ENCODE results near the gene MYADM. TPM values are rescaled to one million over a fixed set of nuclear protein-coding genes. Genes with fewer than 3 reads are reported as not detected.
A peak's percentile ranks its signal among the peaks of the same experiment; 100 is the strongest.

MYADM gene
- total RNA-seq, 2 donors from 2014 or later: 112 to 157 TPM

- no peaks in the 10 kb centered on the region for H3K9me3 ChIP-seq (ENCODE audit: control insufficient read depth, low read length)
- Mint-ChIP-seq H3K4me1 (peaks cover 9% of the 10 kb centered on the region), H3K27ac (peak overlapping the region; percentile 62), H3K9me3 (no peaks in the 10 kb centered on the region), H3K4me3 (peak overlapping the region; percentile 48), H3K36me3 (ENCODE audit: low read depth) (peaks cover 36% of the 10 kb centered on the region), H3K27me3 (ENCODE audit: insufficient read depth) (no peaks in the 10 kb centered on the region)
- no peak for TF ChIP-seq CTCF (conservative IDR thresholded peaks at IDR 0.05)
- 84 to 90% methylated on average over 4 to 6 of the region's 7 CpGs for WGBS, 2 experiments (ENCODE audit: insufficient coverage in 1 of 2, insufficient read length in 1 of 2)
- H3K27ac ChIP-seq (ENCODE audit: low read depth, low read length): no peak overlapping the region
- H3K9ac ChIP-seq (ENCODE audit: extremely low read depth, low read length, poor library complexity, severe bottlenecking): no peak overlapping the region
- H3K4me1 ChIP-seq (ENCODE audit: control insufficient read depth, insufficient read depth, low read length): no peaks in the 10 kb centered on the region
- H3K27me3 ChIP-seq (ENCODE audit: control insufficient read depth, insufficient read depth, low read length, poor library complexity, severe bottlenecking): no peaks in the 10 kb centered on the region
- H3K36me3 ChIP-seq (ENCODE audit: control insufficient read depth, insufficient read depth, low read length): peaks cover 47% of the 10 kb centered on the region
- DNase-seq: no peak
- peak overlapping the region; percentile 81 for H3K4me3 ChIP-seq (ENCODE audit: low read length)
Measured at GRCh38 chr19:53871454-53871853, 3.8 kb downstream of the MYADM start.

- H3K9me3 Mint-ChIP-seq: no peaks in the 10 kb centered on the region
- Histone ChIP-seq H3K27me3 (ENCODE audit: control insufficient read depth, insufficient read depth, low read length, poor library complexity, severe bottlenecking) (no peaks in the 10 kb centered on the region), H3K4me3 (ENCODE audit: low read length) (no peak overlapping the region), H3K27ac (ENCODE audit: low read depth, low read length) (no peak overlapping the region), H3K36me3 (ENCODE audit: control insufficient read depth, insufficient read depth, low read length) (peaks cover 47% of the 10 kb centered on the region), H3K4me1 (ENCODE audit: control insufficient read depth, insufficient read depth, low read length) (no peaks in the 10 kb centered on the region), H3K9ac (ENCODE audit: extremely low read depth, low read length, poor library complexity, severe bottlenecking) (no peak overlapping the region), H3K9me3 (ENCODE audit: control insufficient read depth, low read length) (no peaks in the 10 kb centered on the region)
- H3K27ac Mint-ChIP-seq: no peak overlapping the region
- WGBS, 2 experiments (ENCODE audit: insufficient coverage in 1 of 2, insufficient read length in 1 of 2): 91 to 94% methylated on average over 5 to 6 of the region's 6 CpGs
- H3K4me1 Mint-ChIP-seq: peaks cover 9% of the 10 kb centered on the region
- H3K27me3 Mint-ChIP-seq (ENCODE audit: insufficient read depth): no peaks in the 10 kb centered on the region
- peaks cover 36% of the 10 kb centered on the region for H3K36me3 Mint-ChIP-seq (ENCODE audit: low read depth)
- no peak for TF ChIP-seq CTCF (conservative IDR thresholded peaks at IDR 0.05)
- peak; percentile 49 for DNase-seq
- H3K4me3 Mint-ChIP-seq: no peak overlapping the region
Measured at GRCh38 chr19:53872762-53873161, 5.1 kb downstream of the MYADM start.

GRCh38 chr19:53873773-53874605, 6.3 kb downstream of the MYADM start:
- no peak for DNase-seq
- no peaks in the 10 kb centered on the region for H3K27me3 ChIP-seq (ENCODE audit: control insufficient read depth, insufficient read depth, low read length, poor library complexity, severe bottlenecking)
- no peak overlapping the region for H3K9ac ChIP-seq (ENCODE audit: extremely low read depth, low read length, poor library complexity, severe bottlenecking)
- H3K9me3 Mint-ChIP-seq: no peaks in the 10 kb centered on the region
- no peaks in the 10 kb centered on the region for H3K27me3 Mint-ChIP-seq (ENCODE audit: insufficient read depth)
- H3K4me3 ChIP-seq (ENCODE audit: low read length): peak overlapping the region; percentile 45
- H3K4me1 ChIP-seq (ENCODE audit: control insufficient read depth, insufficient read depth, low read length): no peaks in the 10 kb centered on the region
- H3K4me1 Mint-ChIP-seq: peaks cover 13% of the 10 kb centered on the region
- no peak overlapping the region for H3K27ac ChIP-seq (ENCODE audit: low read depth, low read length)
- peaks cover 47% of the 10 kb centered on the region for H3K36me3 ChIP-seq (ENCODE audit: control insufficient read depth, insufficient read depth, low read length)
- peak overlapping the region; percentile 48 for H3K27ac Mint-ChIP-seq
- no peak for TF ChIP-seq CTCF (conservative IDR thresholded peaks at IDR 0.05)
- H3K4me3 Mint-ChIP-seq: no peak overlapping the region
- H3K36me3 Mint-ChIP-seq (ENCODE audit: low read depth): peaks cover 36% of the 10 kb centered on the region
- no peaks in the 10 kb centered on the region for H3K9me3 ChIP-seq (ENCODE audit: control insufficient read depth, low read length)
- 96 to 97% methylated on average over 38 to 51 of the region's 51 CpGs for WGBS, 2 experiments (ENCODE audit: insufficient coverage in 1 of 2, insufficient read length in 1 of 2)

All from endodermal cell (in vitro differentiated cells).